GM21786 (cell line): ENCODE results near the gene TEK.

Experiments used
- ATAC-seq: cut with Tn5 transposase; IDR thresholded peaks from one replicate; pipeline ENCODE4 v1.9.1; 2021; ENCODE audit not compliant: unreplicated experiment

Gene TEK

GRCh38 chr9:27118916-27119315 is 9.9 kb downstream of the TEK start:
- no peak for ATAC-seq

GRCh38 chr9:27124151-27124550 is 15.1 kb downstream of the TEK start:
- ATAC-seq: no peak

- no peak for ATAC-seq
These were observed 16.0 kb downstream of the TEK start for GRCh38 chr9:27125030-27125429.

- ATAC-seq: no peak
These were observed 16.9 kb downstream of the TEK start for GRCh38 chr9:27125936-27126335.

GRCh38 chr9:27126670-27127069 is 17.6 kb downstream of the TEK start:
- ATAC-seq: no peak

- no peak for ATAC-seq
These were observed 20.2 kb downstream of the TEK start for GRCh38 chr9:27129221-27129620.

- no peak for ATAC-seq
These were observed 22.7 kb downstream of the TEK start for GRCh38 chr9:27131731-27132130.

GRCh38 chr9:27133817-27134216 is 24.8 kb downstream of the TEK start:
- no peak for ATAC-seq

GRCh38 chr9:27142299-27142930 is 33.4 kb downstream of the TEK start:
- ATAC-seq: no peak

GRCh38 chr9:27145143-27145542 is 36.1 kb downstream of the TEK start:
- ATAC-seq: no peak

- no peak for ATAC-seq
These were observed 40.6 kb downstream of the TEK start for GRCh38 chr9:27149651-27150050.

GRCh38 chr9:27150746-27151406 is 41.9 kb downstream of the TEK start:
- ATAC-seq: no peak

GRCh38 chr9:27151693-27152404 is 42.8 kb downstream of the TEK start:
- ATAC-seq: no peak

- ATAC-seq: no peak
These were observed 43.3 kb downstream of the TEK start for GRCh38 chr9:27152405-27152718.

- no peak for ATAC-seq
These were observed 45.9 kb downstream of the TEK start for GRCh38 chr9:27154908-27155307.

- ATAC-seq: no peak
These were observed 48.1 kb downstream of the TEK start for GRCh38 chr9:27157097-27157496.

GRCh38 chr9:27157736-27158135 is 48.7 kb downstream of the TEK start:
- no peak for ATAC-seq

GRCh38 chr9:27160636-27161035 is 51.6 kb downstream of the TEK start:
- ATAC-seq: no peak

- ATAC-seq: no peak
These were observed 53.0 kb downstream of the TEK start for GRCh38 chr9:27162045-27162444.

- ATAC-seq: no peak
These were observed 56.0 kb downstream of the TEK start for GRCh38 chr9:27165068-27165467.

- ATAC-seq: no peak
These were observed 56.6 kb downstream of the TEK start for GRCh38 chr9:27165670-27166069.

- ATAC-seq: no peak
These were observed 59.5 kb downstream of the TEK start for GRCh38 chr9:27168496-27168895.
